ENCODE results near the gene WWOX.

DNA sequence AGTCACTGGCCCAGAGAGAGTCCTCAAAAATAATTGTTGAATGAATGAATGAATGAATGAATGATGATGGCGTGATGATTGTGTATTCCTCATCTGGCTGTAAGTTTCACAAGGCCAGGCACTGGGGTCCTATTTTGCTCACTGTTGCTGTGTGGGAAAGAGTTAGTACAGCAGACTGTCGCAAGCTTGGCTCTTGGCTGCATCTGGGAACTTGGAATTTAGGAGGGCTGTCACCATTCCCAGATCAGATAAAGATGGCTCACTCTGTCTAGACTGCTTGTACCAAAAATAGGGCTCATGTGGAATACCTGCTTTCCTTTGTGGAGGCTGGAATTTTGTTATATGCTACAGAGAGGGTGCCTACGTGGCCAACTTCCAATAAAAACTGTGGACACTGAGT, 530.6 kb downstream of the WWOX start:
- TF ChIP-seq POLR2A (IDR thresholded peaks at IDR 0.05) (no peak), POLR2AphosphoS5 (IDR thresholded peaks at IDR 0.05) (no peak)
- TF ChIP-seq, protein P1, sequence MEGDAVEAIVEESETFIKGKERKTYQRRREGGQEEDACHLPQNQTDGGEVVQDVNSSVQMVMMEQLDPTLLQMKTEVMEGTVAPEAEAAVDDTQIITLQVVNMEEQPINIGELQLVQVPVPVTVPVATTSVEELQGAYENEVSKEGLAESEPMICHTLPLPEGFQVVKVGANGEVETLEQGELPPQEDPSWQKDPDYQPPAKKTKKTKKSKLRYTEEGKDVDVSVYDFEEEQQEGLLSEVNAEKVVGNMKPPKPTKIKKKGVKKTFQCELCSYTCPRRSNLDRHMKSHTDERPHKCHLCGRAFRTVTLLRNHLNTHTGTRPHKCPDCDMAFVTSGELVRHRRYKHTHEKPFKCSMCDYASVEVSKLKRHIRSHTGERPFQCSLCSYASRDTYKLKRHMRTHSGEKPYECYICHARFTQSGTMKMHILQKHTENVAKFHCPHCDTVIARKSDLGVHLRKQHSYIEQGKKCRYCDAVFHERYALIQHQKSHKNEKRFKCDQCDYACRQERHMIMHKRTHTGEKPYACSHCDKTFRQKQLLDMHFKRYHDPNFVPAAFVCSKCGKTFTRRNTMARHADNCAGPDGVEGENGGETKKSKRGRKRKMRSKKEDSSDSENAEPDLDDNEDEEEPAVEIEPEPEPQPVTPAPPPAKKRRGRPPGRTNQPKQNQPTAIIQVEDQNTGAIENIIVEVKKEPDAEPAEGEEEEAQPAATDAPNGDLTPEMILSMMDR (IDR thresholded peaks at IDR 0.05 in 8 of 11, conservative IDR thresholded peaks at IDR 0.05 in 3 of 11), result no peak
